NAMALWA (cell line): ENCODE results near the gene POTEH.
"Not testable (repeated sequence)": the region's sequence is repeated elsewhere in the genome, so short reads cannot be mapped to it uniquely, and the experiment has no call there.

Experiments
- DNase-seq: peaks from one replicate; pipeline ENCODE4 v3.0.0-alpha.2; 2015; ENCODE audit warnings: low spot score

The POTEH gene

DNA sequence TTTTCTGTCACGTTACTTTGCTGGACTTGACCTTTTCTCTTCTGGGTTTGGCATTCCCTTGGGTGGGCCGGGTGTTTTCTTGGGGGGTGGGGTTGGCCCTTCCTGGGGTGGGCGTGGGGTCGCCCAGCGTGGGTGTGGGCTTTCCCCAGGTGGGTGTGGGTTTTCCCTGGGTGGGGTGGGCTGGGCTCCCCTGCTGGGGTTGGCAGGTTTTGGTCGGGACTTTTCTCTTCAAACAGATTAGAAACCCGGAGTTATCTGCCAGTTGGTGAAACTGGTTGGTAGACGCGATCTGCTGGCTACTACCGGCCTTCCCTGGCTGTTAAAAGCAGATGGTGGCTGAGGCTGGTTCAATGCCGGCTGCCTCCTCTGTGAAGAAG is at the start of gene POTEH:
Gene POTEH, plus strand, starts transcription at position 278 of the 377 bp plus-strand sequence. Its CDS starts 52 bp downstream, at position 330.
- DNase-seq = not testable (repeated sequence)

DNA sequence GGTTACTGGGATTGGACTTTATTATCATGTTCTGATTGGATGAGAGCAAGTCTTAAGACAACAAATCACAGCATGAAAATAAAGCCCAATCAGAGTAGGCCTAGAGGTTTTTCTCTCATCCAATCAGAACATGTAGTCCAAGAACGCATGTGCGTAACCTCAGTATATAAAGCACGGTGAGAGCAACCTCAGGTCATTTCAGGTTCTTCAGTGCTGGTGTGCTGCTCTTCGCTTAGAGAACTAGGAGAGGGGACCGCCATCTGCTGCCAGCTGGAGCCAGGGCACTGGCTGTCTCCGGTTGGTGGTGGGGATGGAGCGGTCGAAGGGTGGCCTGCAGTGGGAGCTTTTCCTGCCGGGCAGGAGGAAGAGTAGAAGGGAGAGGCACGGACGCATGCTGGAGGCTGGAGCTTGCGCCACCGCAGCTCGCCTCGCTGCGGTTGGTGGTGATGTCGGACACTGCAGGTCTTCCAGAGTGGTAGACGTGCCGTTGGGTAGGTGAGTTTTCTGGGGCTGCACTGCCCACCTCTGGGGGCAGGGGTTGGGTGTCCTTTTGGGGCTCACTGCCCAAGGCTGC is 47.5 kb upstream of the POTEH start:
- not testable (repeated sequence) for DNase-seq

DNA sequence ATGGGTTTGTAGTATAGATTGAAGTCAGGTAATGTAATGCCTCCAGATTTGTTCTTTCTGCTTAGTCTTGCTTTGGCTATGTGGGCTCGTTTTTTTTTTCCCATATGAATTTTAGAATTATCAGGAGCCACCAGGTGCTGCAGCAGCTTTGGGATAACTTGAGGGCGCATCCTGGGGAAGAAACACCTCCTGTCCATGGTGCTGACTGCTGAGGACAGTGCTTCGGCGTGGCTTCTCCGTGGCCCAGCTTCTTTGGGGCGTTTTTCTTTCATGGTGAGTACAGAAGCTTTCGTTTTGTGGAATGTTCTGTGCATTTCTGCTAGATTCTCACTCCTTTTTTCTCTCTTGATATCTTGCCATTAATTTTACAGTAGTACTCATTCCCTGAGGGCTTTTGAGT is 37.9 kb upstream of the POTEH start:
- DNase-seq = not testable (repeated sequence)

DNA sequence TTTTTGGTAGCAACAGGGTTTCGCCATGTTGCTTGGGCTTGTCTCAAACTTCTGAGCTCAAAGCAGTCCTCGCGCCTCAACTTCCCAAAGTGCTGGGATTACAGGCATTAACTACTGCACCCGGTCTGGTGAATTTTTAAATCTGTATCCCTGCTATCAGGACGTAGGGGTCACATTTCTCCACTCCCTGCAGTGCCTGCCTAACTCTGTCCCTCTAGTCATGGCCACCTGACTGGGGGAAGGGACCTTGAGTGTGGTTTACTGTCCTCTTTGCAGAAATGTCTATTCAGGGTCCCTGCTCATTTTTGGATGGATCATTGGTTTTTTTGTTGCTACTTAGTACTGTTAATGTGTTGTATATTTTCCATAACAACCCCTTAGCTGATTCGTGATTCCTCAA is 37.1 kb upstream of the POTEH start:
- not testable (repeated sequence) for DNase-seq

DNA sequence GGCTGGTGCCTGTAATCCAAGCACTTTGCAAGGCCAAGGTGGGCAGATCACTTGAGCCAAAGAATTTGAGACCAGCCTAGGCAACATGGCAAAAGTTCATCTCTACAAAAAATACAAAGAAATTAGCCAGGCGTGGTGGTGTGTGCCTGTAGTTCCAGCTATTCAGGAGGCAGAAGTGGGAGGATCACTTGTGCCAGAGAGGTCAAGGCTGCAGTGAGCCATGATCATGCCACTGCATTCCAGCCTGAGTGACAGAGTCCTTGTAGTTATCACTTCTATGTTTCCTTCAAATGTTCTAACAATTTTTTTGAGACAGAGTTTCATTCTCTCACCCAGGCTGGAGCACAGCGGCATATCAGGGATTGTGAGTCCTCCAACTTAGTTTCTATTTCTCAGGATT is 36.6 kb upstream of the POTEH start:
- not testable (repeated sequence) for DNase-seq

DNA sequence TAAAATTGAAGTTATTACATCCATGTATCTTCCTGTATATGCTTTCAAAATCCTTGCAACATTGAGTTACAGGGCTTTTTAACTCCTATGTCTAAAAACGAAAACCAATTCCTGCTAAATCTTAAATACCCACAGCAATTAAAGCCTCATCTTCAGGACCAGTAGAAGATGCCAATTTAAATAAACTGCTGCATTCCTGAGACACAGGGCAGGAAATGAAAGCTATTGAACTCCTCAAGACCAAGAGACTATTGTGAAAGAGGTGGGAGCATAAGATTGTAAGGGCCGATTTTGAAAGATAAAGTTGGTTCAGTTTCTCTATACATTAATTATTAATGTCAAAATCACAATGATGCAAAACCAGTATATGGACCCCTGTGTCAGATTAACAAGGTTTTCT is 28.7 kb upstream of the POTEH start:
- not testable (repeated sequence) for DNase-seq

DNA sequence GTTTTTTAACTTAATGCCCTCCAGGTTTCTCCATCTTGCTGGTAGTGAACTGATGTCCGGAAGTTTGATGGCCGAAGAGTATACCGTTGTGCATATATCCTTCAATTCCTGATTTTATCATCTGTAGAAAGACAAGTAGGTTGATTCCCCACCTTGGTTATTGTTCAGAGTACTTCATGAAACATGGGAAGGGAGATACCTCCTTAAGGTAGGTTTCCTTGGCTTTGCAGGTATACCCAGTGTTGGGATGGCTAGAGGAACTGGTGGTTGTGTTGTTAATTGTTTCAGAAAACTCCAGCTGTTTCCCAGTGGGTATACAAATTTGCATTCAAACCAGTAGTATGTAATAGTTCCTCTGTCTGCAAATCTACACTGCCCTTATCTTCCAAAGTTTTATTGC is 25.1 kb upstream of the POTEH start:
- not testable (repeated sequence) for DNase-seq

DNA sequence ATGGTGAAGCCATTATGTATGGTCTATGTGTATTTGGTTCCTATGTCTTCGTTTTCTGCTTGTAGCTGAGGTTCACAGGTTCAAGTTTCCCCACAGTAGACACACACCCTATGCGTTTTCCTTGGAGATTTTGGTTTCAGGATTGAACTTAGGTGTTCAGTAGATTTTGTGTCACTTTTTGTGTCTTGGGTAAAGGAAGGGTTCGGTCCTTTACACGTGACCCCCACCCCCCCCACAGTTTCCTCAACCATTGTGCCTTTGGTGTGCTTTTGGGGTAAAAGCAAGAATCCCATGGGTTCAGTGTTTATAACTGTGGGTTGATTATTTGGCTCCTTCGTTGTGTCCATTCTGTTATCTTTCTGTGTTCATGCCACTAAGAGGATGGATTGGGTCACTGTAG is 24.3 kb upstream of the POTEH start:
- not testable (repeated sequence) for DNase-seq

DNA sequence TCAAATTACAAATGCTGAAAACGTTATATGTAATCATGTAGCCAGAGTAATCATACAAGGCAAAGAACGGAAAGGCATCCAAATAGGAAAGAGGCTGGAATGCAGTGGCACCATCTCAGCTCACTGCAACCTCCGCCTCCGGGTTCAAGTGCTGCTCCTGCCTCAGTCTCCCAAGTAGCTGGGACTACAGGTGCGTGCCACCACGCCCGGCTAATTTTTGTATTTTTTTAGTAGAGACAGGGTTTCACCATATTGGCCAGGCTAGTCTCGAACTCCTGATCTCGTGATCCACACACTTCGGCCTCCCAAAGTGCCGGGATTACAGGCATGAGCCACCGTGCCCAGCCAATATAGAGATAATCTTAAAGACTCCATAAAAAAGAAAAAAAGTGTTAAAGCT is 20.4 kb upstream of the POTEH start:
- not testable (repeated sequence) for DNase-seq

DNA sequence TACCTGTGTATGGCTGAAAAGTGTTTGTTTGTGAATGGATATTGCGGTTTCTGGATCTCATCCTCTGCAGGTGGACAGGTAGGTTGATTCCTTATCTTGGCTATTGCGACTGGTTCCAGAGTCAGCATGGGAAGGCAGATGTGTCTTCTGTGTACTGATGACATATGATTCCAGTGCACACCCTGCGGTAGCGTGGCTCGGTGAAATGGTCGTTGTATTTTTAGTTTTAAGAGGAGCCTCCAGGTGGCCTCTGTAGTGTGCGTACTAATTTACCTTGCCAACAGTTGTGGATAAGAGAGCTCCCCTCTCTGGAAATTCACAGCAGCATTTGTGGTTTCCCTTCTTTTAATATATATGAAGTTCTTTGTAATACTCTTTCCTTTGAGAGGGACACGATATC is 10.1 kb upstream of the POTEH start:
- DNase-seq = not testable (repeated sequence)

DNA sequence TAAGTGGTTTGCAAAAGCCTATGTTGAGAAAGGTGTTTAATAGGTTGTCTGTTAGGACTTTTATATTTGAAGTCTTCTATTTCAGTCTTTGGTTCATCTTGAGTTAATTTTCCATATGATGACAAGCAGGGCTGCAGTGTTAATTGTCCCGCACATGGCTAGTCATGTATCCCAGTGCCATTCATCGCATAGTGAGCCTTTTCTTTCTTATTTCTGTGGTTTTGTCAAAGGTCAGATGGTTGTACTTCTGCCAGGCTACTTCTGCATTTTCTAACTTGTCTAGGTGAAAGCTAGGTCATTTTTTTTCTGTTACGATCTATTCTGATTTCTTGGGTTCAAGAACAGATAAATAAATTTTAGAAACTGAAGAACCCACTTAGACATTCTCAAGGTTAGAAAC is 5.7 kb upstream of the POTEH start:
- not testable (repeated sequence) for DNase-seq

DNA sequence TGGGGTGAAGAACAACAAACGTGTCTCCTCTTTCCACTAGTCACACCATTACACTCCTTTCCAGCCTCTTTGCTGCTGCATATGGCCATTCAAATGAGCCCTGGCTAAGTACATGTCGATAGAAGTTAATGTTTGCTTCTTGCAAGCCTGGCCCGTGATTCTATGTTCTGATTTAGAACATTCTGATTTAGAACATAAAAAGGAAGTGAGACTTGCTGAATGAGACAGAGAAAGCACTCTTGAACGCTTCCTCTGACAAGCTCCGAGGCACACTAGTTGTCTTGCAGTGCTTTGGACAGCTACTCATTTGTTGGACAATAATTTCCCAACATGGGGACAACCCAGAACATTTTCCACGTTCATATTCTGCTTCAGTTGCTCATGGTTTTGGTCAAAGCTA is 5.1 kb upstream of the POTEH start:
- DNase-seq = not testable (repeated sequence)

DNA sequence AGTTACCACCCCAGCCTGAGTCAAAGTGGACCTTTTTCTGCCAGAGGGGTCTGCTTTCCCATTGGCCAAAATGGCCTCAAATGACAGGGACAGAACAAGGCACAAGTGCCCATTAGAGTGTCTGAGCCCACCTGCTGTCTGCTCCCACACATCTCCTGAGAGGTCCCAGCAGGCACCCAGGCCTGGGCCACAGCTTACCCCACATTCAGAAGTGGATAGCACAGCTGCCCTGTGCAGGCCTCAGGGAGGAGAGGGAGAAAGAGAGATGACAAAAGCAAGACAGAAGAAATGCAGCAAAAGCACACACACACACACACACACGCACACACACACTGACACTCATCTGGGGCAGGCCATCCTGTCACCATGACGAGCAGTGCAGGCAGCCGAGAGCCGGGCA is 4.2 kb upstream of the POTEH start:
- not testable (repeated sequence) for DNase-seq

DNA sequence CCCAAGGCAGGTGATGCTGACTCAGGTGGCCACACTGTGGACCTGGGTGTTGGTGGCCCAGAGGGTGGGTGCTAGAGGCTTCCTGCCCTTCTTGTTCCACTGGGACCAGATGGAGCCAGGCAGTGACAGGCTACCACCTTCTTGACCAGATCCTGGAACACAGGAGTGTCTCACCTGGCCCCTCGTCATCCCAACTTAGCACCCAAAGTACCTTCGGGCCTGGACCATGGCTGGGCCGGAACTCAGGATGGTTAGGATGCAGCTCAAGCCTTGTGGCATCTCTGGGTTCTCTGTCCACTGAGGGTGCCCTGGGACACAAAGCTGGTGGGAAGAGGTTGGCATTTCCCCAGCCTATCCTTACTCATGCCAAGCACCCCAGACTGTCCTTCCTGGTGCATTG is 2.7 kb upstream of the POTEH start:
- not testable (repeated sequence) for DNase-seq

DNA sequence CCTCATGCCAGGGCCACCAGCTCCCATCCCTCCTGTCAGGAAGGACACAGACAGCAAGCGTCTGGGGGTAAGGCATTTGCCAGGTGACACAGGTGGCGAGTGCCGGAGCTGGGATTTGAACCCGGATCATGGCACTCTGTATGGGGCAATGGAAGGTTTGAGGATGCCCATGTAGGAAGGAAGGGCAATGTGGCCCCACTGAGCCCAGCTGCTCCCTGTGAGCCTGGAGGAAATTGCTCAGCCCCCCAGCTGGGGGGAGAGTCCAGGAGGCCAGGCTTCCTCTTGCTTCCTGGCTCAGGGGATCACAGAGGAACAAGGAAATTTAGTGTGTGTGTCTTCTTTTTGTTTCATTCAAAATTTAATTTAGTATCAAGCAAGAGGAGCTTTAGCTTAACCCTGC is 2.1 kb upstream of the POTEH start:
- DNase-seq = not testable (repeated sequence)

DNA sequence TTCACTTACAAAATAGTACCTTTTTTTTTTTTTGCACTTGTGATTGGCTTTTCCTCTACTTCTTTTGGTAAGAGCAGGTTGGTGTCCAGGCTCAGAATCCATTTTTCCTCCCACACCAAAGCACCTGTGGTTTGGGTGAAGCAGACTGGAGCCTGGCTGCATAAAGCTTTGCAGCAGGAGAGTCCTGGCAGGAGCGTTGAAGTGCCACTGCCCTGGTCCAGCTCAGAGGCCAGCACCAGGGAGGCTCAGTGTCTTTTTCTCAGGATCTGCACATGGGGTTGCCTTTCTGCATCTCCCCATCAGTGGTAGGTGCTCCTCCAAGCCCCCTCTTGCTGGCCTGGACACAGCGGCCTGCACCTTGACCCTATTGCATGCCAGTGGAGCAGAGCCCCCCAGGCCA is 1.7 kb upstream of the POTEH start:
- DNase-seq = not testable (repeated sequence)

DNA sequence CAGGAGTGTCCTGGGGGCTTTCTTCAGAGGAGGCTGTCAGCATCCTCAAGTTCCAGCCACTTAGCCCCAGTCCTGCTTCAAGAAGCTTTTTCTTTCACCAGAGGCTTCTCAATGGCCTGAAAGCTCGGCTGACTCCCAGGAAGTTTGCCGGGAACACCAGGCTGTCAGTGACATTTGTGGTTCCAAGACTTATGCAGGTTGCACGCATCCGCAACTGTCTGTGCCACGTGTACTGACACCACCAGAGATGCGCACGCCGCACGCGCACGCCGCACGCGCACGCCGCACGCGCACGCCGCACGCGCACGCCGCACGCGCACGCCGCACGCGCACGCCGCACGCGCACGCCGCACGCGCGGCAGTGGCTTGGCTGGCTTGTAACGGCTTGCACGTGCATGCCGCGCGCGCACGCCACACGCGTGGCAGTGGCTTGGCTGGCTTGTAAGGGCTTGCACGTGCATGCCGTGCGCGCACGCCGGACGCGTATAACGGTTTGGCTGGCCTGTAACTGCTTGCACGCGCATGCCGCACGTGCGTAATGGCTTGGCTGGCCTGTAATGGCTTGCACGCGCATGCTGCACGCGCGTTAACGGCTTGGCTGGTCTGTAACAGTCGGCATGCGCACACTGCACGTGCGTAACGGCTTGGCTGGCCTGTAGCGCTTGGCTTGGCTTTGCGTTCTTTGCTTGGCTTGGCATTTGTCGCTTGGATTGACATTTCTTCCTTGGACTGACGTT is 646 bp upstream of the POTEH start:
- DNase-seq = not testable (repeated sequence)

DNA sequence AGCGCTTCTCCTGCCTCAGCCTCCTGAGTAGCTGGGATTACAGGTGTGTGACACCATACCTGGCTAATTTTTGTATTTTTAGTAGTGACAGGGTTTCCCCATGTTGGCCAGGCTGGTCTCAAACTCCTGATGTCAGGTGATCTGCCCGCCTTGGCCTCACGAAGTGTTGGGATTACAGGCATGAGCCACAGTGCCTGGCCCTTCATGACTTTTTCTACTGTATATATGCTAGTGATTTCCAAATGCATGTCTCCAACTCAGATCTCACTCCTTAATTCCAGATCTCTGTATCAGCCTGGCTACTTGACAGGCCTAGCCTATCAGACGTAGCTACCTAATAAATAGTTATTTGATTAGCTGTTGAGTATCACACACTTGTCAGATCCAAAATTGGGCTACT is 23.8 kb downstream of the POTEH start:
- DNase-seq = not testable (repeated sequence)

DNA sequence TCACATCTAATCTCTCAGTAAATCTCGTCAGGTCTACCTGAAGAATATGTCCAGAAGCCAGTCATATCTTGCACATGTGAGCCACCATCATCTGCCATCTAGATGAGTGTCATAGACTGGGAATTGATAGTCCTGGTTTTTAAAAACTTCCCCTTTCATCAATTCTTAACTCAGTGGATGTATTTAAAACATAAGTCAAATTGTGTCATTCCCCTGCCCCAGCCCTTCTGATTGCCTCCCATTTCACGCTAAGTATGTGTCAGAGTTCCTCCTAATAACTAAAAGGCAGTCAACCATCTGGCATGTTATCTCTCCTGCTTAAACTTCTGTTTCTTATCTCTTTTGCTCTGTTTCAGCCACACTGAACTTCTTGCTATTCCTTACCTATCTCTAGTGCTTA is 24.3 kb downstream of the POTEH start:
- DNase-seq = peak; percentile 0

DNA sequence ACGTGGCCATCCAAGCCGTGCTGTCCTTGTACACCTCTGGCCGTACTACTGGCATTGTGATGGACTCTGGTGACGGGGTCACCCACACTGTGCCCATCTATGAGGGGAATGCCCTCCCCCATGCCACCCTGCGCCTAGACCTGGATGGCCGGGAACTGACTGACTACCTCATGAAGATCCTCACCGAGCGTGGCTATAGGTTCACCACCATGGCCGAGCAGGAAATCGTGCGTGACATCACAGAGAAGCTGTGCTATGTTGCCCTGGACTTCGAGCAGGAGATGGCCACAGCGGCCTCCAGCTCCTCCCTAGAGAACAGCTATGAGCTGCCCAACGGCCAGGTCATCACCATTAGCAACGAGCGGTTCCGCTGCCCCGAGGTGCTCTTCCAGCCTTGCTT is 32.1 kb downstream of the POTEH start:
- not testable (repeated sequence) for DNase-seq

DNA sequence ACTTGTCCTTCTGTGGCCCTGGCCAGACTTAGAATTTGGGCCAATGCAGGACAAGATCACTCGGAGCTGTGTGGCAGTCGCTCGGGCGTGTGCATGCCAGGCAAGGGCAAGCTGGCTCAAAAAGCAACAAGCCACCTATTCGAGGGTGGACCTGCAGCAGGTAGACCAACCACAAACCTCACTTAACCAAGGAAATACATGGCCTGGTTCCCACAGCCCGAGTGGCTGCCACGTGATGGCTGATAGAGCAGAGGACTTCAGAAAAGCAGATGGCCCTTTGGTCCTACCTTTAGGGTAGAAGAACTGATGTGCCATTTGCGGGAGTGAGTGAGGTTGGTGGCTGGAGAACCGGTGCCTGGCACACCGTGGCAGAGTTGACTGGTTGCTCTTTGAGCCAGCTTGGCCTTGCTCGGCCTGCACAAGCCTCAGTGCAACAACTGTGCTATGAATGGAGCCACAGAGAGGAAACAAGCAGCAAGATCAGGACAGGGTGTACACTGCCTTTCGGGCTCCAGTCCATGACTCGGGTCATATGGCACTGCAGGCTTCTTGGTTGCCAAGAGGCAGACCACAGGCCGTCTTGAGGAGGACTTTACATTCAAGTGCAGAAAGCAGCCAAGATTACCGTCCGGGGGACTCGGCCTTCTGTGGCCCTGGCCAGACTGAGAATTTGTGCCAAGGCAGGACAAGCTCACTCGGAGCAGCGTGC is 39.5 kb downstream of the POTEH start:
- DNase-seq = not testable (repeated sequence)

DNA sequence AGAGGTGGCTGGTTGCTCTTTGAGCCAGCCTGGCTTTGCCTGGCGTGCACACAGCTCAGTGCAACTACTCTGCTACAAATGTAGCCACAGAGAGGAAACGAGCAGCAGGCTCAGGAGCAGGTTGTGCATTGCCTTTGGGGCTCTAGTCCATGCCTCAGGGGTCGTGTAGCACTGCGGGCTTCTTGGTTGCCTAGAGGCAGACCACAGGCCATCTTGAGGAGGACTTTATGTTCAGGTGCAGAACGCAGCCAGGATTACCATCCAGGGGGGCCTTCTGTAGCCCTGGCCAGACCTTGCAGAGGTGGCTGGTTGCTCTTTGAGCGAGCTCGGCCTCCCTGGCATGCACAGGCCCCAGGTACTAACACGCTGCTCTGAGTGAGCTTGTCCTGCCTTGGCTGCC is 41.2 kb downstream of the POTEH start:
- not testable (repeated sequence) for DNase-seq

DNA sequence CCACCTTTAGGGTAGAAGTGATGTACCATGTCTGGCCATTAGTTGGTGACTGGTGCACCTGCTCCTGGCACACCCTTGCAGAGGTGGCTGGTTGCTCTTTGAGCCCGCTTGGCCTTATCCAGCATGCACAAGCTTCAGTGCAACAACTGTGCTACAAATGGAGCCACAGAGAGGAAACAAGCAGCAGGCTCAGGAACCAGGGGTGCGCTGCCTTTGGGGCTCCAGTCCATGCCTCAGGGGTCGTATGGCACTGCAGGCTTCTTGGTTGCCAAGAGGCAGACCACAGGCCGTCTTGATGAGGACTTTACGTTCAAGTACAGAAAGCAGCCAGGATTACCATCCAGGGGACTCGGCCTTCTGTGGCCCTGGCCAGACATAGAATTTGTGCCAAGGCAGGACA is 44.6 kb downstream of the POTEH start:
- not testable (repeated sequence) for DNase-seq
